GM18517 (cell line): ENCODE measurements around the gene WDFY2.

ENCODE experiments used
- ATAC-seq: cut with Tn5 transposase; IDR thresholded peaks from one replicate; pipeline ENCODE4 v1.9.1; 2021; ENCODE audit warnings: mild to moderate bottlenecking, moderate library complexity; ENCODE audit not compliant: unreplicated experiment

The WDFY2 gene

DNA sequence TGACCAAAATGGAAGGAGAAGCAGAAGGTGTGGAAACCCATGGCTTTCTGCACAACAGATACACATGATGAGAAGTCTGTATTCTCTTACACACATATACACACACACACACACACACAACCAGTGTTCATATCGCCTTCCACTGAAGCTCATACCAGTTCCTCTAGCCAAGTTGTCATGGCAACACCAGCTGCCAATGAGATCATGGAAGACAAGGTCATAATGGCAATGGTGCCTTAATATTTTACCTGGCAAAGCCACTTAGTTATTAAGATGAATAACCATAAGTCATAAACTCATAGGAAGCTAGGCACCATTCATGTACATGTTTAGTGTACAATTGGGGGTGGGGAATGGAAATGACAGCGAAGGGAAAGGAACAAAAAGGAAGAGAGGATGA lies 222.3 kb downstream of the WDFY2 start:
- no peak for ATAC-seq

DNA sequence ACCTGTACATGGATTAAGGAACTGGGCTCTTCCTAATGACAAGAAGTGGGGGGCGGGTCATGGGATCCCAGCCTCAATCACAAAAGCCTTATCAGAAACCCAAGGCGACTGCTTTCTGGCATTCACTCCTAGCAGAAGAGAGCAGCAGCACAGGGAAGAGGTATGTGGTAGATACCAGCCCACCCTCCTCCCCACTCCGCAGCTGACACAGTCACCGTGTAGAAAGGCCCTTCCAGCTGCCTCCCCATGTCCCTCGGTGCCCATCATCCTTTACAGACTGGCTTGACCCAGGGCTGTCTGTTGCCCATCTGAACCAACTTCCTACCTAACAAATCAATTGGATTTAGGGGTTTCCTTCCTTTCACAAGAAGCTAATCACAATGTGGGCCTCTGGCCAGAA lies 222.8 kb downstream of the WDFY2 start:
- no peak for ATAC-seq

DNA sequence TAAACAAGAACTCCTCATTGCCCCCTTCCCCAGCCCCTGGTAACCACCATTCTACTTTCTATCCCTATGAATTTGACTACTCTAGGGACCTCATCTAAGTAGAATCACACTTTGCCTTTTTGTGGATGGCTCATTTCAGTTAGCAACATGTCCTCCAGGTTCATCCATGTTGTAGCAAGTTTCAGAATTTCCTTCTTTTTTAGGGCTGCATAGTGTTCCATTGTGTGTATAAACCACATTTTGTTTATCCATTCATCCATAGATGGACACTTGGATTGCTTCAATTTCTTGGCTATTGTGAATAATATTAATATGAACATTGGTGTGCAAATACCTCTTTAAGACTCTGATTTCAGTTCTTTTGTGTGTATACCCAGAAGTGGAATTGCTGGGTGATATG lies 224.5 kb downstream of the WDFY2 start:
- no peak for ATAC-seq

DNA sequence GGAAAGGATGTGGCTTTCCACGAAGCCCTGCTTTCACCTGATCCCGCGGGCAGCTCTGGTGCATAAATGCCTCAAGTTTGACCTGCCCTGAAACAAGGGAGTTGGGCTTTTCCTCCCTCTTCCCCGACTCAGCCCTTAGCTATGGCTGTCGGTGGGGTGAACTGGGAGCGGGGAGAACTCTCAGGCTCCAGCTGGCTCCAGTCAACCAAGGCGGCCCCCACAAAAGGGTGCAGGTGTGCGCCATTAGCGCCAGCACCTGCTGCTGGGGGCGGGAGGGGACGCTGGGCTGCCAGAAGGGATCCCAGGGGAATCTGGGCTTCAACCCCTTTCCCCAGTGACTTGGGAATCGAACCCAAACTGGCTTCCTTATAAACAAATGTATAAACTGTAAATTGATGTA lies 226.8 kb downstream of the WDFY2 start:
- no peak for ATAC-seq

DNA sequence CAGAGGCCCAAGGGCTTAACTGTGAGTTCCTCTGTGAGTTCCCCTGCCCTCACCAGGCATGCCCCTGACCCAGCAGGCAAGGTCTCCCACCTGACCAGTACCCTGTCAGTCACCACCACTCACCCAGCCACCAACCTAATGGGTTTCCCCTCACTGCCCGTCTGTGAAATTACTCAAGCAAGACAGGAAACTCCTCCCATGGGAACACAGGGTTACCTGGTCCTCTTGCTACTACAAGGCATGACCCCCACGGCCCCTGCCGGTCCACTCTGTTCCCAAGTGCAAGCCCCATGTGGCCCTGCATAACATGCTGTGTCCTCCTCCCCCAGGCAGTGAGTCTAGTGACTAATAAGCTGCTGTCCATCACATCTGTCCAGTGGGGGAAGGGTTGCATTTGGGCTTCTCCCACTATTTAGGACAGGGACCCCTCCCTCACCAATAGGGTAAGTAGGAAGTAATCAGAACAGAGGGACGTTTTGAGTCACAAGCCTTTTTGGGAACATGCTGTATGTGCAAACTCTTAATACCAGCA lies 227.7 kb downstream of the WDFY2 start:
- no peak for ATAC-seq

DNA sequence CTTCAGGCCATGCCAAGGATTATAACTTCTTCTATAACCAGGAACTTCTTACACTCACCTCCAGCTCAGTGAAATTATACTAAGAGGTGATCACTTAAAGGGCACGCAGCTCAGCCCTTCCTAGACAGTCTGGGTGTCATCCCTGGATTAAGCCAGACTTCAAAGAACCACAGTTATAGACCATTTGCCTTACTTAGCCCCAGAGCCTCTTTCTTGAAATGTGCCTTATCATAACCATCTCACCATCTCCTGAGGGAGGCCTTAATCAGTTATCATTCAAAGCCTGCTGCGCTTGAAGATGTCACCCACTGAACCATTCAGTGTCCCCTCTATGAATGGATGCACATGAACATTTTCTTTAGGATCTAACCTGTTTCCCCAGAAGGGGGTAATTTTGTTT lies 229.8 kb downstream of the WDFY2 start:
- ATAC-seq, result no peak

DNA sequence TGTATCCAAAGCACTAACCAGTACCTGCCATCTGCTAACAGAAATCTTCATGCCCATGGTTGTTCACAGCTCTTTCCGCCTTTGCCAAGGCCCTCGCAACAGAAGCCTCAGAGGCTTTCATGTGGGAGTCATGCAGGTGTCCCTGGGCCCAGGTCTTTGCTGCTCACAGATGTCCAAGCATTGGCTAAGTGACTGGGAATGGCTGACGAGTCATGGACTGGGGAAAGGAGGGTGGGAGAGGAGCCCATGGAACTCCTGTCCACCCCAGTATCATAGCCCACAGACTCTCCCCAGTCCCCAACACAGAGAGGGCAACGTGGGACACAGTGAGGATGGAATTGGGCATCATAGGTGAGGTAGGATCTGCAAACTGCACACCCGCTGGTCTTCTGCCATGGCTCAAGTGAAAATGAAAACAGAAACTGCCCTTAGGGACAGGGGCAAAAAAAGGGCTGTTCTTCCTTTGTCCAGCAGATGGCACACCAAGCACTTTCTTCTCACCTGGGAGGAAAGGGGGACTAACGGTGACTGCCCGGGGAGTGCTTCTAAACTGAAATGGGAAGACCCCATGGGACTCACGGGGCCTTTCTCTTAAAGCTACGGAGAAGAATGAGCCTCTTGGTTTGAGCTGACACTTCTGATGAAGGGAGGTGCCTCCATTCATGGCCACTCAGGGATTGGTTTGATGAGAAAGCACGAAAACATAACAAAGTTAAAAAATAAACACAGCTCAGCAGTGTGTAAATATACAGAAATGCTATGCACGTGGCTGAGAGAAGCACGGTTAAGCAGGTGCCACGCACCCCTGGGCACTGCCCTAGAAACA lies 230.8 kb downstream of the WDFY2 start:
- peak; percentile 86 for ATAC-seq

DNA sequence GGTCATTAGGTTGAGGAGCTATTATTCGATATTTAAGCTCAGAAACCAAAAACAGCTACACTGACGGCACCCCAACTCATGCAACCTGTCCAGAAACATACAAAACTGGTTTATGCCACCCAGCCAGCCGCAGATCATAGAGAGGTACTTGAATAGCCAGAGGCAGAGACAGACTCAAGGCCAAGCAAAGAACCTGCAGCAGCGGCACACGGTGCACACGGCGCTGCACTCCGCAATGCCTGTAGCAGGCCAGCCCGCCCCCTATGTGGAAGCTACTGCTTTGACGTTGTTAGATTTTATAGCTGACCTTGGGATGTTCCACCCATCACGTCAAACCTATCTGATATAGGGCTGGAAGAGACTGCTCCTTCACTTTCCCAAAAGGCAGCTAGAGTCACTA lies 231.6 kb downstream of the WDFY2 start:
- no peak for ATAC-seq

DNA sequence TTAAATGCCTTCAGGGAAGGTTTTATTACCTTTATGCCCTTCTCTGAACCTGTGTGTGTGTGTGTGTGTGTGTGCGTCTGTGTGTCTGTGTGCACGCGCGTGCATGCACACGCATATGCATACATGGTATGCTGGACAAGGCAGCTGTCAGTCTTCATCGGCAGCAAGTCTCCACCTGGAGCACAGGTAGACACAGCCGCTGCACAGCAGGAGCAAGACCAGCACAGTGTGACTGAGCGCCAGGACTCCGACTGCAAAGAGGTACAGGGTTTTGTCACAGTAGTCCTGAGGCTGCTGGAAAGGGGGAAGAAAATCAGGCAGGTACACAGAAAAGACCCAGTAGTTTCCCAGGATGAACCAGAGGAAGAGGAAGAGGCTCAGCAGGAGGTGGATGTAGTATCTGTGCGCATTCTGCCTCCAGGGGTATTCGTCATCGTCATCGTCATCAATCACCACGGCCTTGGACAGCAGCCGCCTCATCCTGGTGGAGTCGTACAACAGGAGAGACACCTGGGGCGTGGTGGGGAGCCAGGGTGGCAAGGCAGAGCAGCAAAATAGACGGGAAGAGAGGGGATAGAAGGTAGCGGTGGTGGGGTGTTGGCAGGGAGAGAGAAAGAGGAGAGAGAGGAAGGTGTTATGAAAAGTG lies 232.5 kb downstream of the WDFY2 start:
- no peak for ATAC-seq
